T-helper 2 cell treated with Interferon-gamma antibody and Interleukin-4, amounts not matched to agents 100 ng/mL and 5 ng/mL, for 36 hours (primary cell): Measurements from ENCODE around the gene ERBIN. TPM values are rescaled to one million over a fixed set of nuclear protein-coding genes. Genes with fewer than 3 reads are reported as not detected.
"Not testable (repeated sequence)": the region's sequence is repeated elsewhere in the genome, so short reads cannot be mapped to it uniquely, and the experiment has no call there.

Source experiments
- intact Hi-C: fragments of 100-400 bp; cut with micrococcal nuclease; formaldehyde crosslinking; loops from one replicate; pipeline ENCODE4 v1.15.1; 2023
- total RNA-seq: library from RNA; stranded (reverse); gene quantifications from 2 replicates; pipeline ENCODE4 v1.2.3, GENCODE V29; 2022

Gene ERBIN, protein sequence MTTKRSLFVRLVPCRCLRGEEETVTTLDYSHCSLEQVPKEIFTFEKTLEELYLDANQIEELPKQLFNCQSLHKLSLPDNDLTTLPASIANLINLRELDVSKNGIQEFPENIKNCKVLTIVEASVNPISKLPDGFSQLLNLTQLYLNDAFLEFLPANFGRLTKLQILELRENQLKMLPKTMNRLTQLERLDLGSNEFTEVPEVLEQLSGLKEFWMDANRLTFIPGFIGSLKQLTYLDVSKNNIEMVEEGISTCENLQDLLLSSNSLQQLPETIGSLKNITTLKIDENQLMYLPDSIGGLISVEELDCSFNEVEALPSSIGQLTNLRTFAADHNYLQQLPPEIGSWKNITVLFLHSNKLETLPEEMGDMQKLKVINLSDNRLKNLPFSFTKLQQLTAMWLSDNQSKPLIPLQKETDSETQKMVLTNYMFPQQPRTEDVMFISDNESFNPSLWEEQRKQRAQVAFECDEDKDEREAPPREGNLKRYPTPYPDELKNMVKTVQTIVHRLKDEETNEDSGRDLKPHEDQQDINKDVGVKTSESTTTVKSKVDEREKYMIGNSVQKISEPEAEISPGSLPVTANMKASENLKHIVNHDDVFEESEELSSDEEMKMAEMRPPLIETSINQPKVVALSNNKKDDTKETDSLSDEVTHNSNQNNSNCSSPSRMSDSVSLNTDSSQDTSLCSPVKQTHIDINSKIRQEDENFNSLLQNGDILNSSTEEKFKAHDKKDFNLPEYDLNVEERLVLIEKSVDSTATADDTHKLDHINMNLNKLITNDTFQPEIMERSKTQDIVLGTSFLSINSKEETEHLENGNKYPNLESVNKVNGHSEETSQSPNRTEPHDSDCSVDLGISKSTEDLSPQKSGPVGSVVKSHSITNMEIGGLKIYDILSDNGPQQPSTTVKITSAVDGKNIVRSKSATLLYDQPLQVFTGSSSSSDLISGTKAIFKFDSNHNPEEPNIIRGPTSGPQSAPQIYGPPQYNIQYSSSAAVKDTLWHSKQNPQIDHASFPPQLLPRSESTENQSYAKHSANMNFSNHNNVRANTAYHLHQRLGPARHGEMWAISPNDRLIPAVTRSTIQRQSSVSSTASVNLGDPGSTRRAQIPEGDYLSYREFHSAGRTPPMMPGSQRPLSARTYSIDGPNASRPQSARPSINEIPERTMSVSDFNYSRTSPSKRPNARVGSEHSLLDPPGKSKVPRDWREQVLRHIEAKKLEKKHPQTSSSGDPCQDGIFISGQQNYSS (N-terminal part only)
- total RNA-seq, result 54.1 and 56.8 TPM in 2 replicates

DNA sequence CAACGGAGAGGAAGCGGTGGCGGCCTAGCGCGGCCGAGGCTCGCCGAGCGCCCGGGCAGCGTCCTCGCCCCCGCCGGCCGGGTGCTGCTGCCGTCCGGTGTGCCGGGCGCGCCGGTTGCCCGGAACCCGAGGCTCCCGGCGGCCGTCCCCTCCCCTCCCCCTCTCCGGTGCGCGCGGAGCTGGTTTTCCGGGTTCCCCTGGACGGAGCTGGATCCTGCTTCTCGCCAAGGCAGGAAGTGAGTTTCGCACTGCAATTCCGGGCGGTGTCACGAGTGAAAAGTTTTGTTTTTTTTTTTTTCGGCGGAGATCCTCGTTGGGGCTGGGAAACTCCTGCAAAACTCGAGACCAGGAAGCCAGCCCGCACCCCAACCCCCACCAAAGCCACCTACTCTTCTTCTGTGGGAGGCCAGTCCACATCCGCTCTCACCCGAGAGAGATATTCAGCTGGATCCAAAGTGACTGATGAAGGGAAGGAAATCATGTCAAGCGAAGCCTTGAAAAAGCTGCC lies at the start of gene ERBIN:
Gene ERBIN (plus strand): TSS at position 300 of the 508 bp plus-strand sequence. CDS start 66,144 bp downstream, outside the sequence.
- intact Hi-C loops, result loop anchor here (1.0 to 10.0 kb wide), 10 partner anchors 41 to 1078 kb away; partner anchors contain the start of genes CENPK, PPWD1 and TRIM23

DNA sequence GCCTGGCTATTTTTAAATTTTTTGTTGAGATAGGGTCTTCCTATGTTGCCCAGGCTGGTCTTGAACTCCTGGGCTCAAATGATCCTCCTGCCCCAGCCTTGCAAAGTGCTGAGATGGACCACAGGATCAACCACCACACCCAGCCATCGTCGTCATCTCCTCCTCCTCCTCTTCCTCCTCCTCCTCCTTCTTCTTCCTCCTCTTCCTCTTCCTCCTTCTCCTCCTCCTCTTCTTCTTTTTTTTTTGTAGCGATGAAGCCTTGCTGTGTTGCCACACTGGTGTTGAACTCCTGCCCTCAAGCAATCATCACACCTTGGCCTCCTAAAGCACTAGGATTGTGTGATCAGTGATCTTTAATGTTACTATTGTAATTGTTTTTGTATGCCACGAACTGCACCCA lies 49.4 kb upstream of the ERBIN start:
- intact Hi-C loops, result no loop called here

DNA sequence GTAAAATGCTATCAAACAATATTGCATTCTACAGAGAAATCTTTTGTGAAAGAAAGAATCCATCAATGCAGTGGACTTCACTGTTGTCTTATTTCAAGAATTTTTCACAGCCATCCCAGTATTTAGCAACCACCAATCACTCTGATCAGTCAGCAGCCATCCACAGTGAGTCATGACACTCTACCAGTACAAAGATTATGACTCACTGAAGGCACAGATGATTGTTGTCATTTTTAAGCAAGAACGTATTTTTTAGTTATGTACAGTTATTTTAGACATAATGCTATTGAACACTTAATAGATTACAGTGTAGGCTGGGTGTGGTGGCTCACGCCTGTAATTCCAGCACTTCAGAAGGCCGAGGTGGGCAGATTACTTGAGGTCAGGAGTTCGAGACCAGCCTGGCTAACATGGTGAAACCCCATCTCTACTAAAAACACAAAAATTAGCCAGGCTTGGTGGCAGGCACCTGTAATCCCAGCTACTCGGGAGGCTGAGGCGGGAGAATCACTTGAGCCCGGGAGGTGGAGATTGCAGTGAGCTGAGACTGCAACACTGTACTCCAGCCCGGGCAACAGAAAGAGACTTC lies 46.6 kb upstream of the ERBIN start:
- intact Hi-C loops, result not testable (repeated sequence)

DNA sequence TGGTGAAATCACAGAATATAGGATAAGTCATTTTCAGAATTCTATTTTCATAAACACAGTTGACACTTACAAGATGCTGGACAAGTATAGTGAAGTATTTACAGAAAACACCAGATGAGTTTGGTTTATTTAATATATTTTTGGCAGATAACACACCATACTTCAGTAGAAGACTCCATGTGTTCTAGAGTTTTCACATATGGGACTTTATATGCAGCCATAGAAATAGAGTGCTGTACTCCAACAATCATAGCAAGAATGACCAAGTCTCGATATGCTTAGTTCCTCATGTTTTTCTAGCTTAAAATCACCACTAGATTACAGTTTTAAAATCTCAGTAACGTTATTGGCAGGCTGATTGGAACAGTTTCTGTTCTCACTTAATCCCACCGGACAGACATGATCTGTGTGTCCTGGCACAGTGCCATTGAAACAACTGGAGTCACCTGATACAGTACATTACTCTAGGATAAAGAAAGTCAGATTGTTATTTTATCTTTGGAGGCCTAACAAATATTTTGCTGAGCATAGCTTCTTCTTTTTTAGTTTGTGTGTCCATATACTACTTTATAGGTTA lies 45.8 kb upstream of the ERBIN start:
- intact Hi-C loops, result no loop called here

DNA sequence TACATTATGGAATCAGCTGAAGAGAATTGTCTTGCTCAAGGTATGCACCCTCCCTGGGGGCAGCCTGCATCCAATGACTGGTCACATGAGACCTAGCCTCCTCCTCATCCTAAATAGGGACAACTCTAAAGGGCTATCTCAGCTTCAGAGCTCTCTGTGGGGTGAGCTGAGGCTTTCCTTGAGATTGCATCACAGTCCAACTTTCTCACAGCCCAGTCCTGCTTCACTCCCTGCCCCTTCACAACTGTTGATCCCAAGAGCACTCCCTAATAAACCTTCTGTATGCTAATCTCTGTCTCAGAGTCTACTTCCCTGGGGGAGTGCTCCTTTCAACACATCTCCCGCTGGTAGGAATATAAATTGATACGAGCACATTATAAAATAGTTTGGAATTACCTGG lies 44.1 kb upstream of the ERBIN start:
- intact Hi-C loops, result no loop called here

DNA sequence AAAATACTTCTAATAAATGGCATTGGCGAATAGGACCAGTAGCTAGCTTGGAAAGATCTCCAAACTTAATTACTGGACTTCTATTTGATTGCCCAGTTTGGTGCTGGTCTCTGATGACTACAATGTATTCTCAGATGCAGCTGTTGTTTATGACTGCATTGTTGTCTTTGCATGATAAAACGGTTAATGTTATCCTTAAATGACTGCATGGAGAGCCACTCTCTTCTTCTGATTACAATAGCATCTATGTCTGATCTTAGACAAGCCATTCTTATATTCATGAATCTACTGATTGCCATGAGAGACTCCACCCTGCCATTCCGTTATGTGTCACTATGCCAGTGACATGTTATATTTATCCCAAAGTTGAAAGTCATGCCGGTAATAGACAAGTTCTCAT lies 42.9 kb upstream of the ERBIN start:
- intact Hi-C loops, result no loop called here

DNA sequence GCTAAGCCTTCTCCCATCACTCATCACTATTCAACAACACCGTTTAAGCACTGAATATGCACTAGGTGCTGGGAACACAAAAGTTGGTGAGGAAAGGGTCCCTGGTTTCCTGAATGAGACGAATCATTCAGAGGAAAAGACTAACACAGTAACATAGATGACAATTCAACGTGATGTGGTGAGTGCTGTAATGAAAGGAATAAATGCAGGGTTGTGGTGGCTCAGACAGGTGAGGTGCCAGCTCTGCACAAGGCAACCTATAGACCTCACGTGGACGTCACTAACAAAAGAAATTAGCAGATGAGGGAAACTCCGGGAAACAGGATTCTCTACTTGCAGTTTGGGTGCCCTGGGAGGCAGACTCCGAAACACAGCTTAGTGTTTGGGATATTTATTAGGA lies 40.0 kb upstream of the ERBIN start:
- intact Hi-C loops, result no loop called here

DNA sequence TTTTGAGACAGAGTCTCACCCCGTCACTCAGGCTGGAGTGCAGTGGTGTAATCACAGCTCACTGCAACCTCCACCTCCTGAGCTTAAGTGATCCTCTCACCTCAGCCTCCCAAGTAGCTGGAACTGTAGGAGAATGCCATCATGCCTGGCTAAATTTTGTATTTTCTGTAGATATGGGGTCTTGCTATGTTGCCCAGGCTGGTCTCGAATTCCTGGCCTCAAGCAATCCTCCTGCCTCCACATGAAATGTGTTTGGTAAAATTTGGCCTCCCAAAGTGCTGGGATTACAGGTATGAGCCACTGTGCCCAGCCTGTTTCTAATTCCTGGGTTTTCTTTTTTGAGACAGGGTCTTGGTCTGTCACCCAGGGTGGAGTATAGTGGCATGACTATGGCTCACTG lies 34.4 kb upstream of the ERBIN start:
- intact Hi-C loops, result not testable (repeated sequence)

DNA sequence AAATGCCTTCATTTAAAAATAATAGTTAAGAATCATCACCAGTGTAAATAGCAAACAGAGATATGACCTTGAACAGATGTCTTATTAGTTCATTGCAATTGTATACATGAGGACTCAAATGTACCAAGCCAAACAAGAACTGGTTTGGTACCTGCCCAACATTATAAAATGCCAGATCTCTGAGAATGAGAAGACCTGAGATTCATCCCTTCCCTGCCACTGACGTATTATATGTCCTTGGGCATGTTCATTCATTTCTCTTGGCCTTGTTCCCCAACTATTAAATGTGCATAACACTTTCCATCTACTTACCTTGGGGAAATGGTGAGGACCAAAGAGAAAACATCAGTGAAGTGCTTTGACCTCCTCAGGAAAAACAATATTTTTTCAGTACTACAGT lies 33.6 kb upstream of the ERBIN start:
- intact Hi-C loops, result no loop called here

DNA sequence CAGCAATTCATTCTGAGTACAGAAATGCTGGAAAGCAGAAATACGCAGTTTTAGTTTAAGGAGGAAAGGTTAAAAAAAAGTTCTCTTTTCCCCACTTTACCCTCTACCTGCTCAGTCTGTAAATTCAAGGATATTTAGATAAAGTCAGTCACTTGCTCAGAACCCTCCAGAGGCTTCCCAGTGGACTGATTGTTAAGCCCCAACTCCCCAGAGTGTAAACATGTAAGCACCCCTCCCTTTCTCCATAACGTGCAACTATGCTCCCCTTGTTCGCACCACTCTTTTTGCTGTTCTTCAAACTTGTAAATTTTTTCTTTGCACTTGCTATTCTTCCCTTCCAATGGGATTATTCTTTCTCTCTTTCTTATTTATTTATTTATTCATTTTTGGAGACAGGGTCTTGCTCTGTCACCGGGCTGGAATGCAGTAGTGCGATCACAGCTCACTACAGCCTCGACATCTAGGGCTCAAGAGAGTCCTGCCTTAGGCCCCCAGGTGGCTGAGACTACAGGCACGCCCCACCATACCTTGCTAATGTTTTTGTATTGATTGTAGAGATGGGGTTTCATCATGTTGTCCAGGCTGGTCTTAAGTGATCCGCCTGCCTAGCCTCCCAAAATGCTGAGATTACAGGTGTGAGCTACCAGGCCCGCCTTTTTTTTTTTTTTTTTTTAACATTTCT lies 32.5 kb upstream of the ERBIN start:
- intact Hi-C loops, result no loop called here

DNA sequence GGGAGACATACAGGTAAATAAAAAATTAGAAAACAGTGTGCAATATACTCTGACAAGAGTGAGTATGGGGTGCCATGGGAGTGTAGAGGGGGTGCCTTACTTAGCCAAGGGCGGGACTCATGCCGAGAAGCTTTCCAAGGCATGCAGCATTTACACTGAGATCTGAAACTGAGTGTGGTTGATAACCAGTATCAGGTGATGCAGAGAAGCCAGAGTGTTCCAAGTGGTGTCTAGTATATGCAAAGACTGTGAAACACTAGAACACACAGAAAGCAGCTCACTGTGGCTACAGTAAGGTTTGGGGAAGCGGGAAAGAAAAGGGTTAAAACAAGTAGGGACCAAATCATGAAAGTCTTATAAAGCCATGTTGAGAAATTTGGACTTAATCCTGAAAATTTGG lies 30.5 kb upstream of the ERBIN start:
- intact Hi-C loops, result no loop called here

DNA sequence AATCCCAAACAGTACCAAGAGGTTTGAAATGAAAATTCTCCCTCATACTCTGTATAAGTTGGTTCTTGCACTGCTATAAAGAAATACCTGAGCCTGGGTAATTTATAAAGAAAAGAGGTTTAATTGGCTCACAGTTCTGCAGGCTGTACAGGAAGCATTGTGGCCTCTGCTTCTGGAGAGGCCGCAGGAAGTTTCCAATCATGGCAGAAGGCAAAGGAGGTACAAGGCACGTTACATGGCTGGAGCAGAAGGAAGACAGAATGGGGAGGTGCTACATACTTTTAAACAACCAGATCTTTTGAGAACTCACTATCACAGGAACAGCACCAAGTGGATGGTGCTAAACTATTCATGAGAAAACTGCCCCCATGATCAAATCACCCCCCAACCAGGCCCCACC lies 25.6 kb upstream of the ERBIN start:
- intact Hi-C loops, result no loop called here

DNA sequence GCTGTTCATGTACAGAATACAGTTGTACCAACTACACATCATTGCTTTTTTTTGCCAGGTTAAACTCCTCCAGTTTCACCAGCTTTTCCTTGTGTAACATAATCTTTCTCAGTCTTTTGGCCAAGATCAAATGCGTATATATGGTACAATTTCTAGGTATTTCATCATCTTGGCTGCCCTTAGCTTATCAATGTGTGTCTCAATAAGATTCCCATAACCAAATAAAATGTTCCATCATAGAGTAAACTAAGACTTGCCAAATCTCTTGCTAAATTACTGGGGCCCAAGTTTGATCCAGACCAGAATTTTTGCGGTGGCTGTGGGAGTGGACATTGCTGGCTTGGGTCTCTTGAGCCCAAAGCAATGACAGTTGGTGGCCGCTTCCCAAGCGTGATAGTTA lies 24.3 kb upstream of the ERBIN start:
- intact Hi-C loops, result no loop called here

DNA sequence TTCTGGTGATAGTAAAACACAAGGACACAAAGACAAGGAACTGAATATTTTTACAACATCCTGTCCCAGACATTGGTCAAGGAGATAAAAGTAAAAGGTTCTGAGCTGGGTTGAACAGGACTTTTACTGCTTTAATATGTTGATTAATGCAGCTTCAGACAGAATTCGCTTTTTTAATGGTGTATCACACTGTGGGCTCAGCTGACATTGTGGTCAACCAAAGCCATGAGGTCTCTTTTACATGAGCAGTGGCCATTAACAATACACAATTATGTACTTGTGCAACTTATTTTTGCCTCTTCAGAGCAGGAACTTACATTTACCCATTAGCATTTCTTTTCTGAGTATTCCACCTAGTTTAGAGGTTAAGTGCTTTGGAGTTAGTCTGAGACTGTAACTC lies 22.8 kb upstream of the ERBIN start:
- intact Hi-C loops, result no loop called here

DNA sequence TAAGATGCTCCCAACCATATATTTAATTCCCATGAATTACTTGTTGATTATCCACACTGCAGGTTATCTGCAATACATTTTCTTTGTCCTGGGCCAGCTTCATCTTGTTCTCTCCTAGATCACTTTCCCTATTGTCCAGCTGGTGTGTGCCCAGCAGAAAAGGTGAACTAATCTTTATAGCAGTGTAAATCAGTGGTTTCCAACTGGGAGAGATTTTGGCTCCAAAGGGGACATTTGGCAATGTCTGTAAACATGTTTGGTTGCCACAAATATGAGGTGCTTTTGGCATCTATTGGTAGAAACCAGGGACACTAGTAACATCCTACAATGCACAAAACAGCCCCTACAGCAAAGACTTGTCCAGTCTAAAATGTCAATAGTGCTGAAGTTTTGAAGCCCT lies 20.1 kb upstream of the ERBIN start:
- intact Hi-C loops, result no loop called here

DNA sequence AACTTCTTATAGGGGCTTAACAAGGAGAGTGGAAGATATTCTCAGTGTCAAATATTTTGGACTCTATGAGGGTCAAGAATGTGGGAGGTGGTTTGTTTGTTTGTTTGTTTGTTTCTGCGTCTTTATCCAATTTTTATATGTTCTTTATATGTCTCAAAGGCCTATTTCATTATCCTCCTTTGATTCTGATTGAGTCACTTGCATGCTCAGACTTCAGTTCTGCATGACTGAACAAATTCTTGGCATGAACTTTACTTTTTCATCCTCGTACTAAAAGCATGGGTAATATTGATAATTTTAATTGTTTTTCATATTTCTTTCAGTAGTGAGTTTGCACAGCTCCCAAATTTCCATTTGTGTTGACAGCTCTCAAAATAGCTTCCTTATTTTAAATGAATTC lies 19.2 kb upstream of the ERBIN start:
- intact Hi-C loops, result no loop called here

DNA sequence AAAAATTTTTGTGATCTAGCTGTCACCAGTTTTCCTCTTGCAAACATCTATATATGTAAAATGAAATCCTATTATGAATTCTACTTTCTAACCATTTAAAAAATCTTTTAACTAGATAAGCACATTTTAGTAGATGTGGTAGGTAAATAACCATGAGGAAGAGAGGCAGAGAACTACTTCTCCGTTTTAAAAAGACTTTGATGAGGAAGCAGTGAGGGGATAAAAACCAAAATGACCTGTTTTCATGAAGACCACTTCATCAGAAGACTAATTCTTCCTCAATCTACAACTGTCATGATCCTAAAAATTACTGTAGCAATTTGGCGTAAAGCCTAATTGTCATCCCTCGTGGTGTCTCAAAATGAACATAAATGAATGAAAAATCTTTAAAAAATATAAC lies 15.7 kb upstream of the ERBIN start:
- intact Hi-C loops, result no loop called here

DNA sequence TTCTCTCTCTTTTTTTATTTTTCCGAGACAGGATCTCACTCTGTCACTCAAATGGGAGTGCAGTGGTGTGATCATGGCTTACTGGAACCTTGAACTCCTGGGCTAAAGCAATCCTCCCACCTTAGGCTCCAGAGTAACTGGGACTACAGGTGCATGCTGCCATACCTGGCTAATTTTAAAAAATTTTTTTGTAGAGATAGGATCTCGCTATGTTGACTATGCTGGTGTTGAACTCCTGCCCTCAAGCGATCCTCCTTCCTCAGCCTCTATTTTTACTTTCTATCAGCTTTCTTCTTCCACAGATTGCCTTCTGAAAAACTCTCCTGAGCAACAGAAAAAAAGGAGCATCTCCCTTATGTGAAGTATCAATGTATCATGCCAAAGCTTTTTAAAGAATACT lies 14.1 kb upstream of the ERBIN start:
- intact Hi-C loops, result no loop called here

DNA sequence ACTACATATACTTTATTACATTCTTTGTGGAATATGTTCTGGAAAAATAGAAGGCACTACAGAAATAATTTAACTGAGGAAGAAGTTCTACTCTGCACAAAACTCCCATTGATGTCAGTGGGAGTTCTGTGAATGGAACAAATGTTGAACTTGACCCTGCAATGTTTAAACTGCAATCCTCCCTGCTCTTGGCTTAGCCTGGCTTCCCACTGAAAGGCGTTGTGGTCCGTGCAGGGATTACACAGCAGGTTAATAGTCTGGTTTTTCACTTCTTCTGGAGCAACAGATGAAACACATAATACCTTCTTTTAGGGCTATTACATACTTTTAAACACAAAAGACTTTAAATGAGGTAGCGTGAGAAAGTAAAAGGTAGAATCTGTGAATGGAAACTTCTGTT lies 12.9 kb upstream of the ERBIN start:
- intact Hi-C loops, result no loop called here

DNA sequence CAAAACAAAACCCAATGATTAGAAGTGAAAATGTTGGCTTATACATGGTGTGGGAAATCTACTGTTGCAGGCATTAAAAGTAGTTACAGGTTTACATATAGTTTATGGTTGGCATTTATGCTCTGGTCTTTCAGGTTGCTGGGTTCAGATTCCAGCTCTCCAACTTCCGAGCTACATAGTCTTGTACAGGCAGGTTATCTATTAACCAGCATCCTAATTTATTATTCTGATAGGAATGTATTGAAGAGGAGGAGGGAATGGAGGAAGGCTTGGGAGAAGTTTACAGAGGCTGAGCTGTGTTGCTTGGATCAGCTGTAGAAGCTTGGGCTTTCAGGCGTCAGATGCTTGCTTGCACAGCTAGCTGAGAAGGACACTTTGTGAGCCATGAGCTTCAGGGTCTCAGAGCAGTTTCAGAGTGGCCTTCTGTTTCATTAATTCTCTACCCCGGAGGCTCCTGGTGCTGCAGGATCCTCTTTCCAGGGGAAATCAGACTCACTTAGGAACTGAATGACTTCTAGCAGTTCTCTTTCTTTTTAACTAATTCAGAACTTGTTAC lies 11.7 kb upstream of the ERBIN start:
- intact Hi-C loops, result no loop called here
